ENCODE results near the gene SCAMP4.
"Not testable (repeated sequence)": the region's sequence is repeated elsewhere in the genome, so short reads cannot be mapped to it uniquely, and the experiment has no call there.

SCAMP4 gene

GRCh38 chr19:1867349-1867724, 37.9 kb upstream of the SCAMP4 start:
- DNase-seq = no peak

- no peak for DNase-seq
Observed at GRCh38 chr19:1868971-1869370, 36.2 kb upstream of the SCAMP4 start.

GRCh38 chr19:1871140-1871597, 34.0 kb upstream of the SCAMP4 start:
- peak; percentile 39 for DNase-seq

GRCh38 chr19:1871630-1872029, 33.6 kb upstream of the SCAMP4 start:
- DNase-seq = no peak

GRCh38 chr19:1872807-1873523, 32.2 kb upstream of the SCAMP4 start:
- DNase-seq = peak; percentile 39

- peak; percentile 45 for DNase-seq
Observed at GRCh38 chr19:1873524-1874473, 31.4 kb upstream of the SCAMP4 start.

- peak; percentile 35 for DNase-seq
Observed at GRCh38 chr19:1874554-1875185, 30.5 kb upstream of the SCAMP4 start.

GRCh38 chr19:1875265-1875645, 29.9 kb upstream of the SCAMP4 start:
- DNase-seq = not testable (repeated sequence)

GRCh38 chr19:1875646-1876495, 29.3 kb upstream of the SCAMP4 start:
- peak; percentile 95 for DNase-seq

GRCh38 chr19:1876496-1877279, 28.5 kb upstream of the SCAMP4 start:
- DNase-seq = not testable (repeated sequence)

GRCh38 chr19:1877280-1877660, 27.9 kb upstream of the SCAMP4 start:
- DNase-seq = peak; percentile 57

GRCh38 chr19:1878583-1878982, 26.6 kb upstream of the SCAMP4 start:
- DNase-seq = not testable (repeated sequence)

GRCh38 chr19:1879982-1880381, 25.2 kb upstream of the SCAMP4 start:
- not testable (repeated sequence) for DNase-seq

- no peak for DNase-seq
Observed at GRCh38 chr19:1880611-1881392, 24.4 kb upstream of the SCAMP4 start.

GRCh38 chr19:1881393-1882088, 23.7 kb upstream of the SCAMP4 start:
- DNase-seq = not testable (repeated sequence)

- no peak for DNase-seq
Observed at GRCh38 chr19:1882089-1882785, 23.0 kb upstream of the SCAMP4 start.

GRCh38 chr19:1882786-1883692, 22.2 kb upstream of the SCAMP4 start:
- no peak for DNase-seq

GRCh38 chr19:1883784-1884183, 21.4 kb upstream of the SCAMP4 start:
- DNase-seq = peak; percentile 33
